GM18907 (cell line): ENCODE measurements around the gene UBALD1.
"Not testable (repeated sequence)": the region's sequence is repeated elsewhere in the genome, so short reads cannot be mapped to it uniquely, and the experiment has no call there.

Experiments used
- ATAC-seq: cut with Tn5 transposase; IDR thresholded peaks from one replicate; pipeline ENCODE4 v1.9.1; 2021; ENCODE audit warnings: mild to moderate bottlenecking, moderate library complexity; ENCODE audit not compliant: unreplicated experiment

The UBALD1 gene

GRCh38 chr16:4614571-4615383, at the start of gene UBALD1:
TSS of gene UBALD1 (minus strand) at chr16:4614888. CDS start at chr16:4614797, 91 bp downstream.
- ATAC-seq = peak; percentile 58

GRCh38 chr16:4663777-4664465, 49.2 kb upstream of the UBALD1 start:
- ATAC-seq = no peak

GRCh38 chr16:4663465-4663776, 48.7 kb upstream of the UBALD1 start:
- no peak for ATAC-seq

GRCh38 chr16:4661661-4662060, 47.0 kb upstream of the UBALD1 start:
- ATAC-seq = no peak

GRCh38 chr16:4660454-4661007, 45.8 kb upstream of the UBALD1 start:
- no peak for ATAC-seq

GRCh38 chr16:4659363-4660353, 45.0 kb upstream of the UBALD1 start:
- ATAC-seq = no peak

GRCh38 chr16:4656695-4657686, 42.3 kb upstream of the UBALD1 start:
- no peak for ATAC-seq

GRCh38 chr16:4656221-4656620, 41.5 kb upstream of the UBALD1 start:
- ATAC-seq = no peak

- ATAC-seq = no peak
Measured at GRCh38 chr16:4655801-4656200, 41.1 kb upstream of the UBALD1 start.

- ATAC-seq = no peak
Measured at GRCh38 chr16:4654964-4655590, 40.4 kb upstream of the UBALD1 start.

- no peak for ATAC-seq
Measured at GRCh38 chr16:4654011-4654963, 39.6 kb upstream of the UBALD1 start.

- ATAC-seq = no peak
Measured at GRCh38 chr16:4652561-4652960, 37.9 kb upstream of the UBALD1 start.

- peak; percentile 58 for ATAC-seq
Measured at GRCh38 chr16:4651827-4652226, 37.1 kb upstream of the UBALD1 start.

GRCh38 chr16:4650443-4651074, 35.9 kb upstream of the UBALD1 start:
- not testable (repeated sequence) for ATAC-seq

- ATAC-seq = no peak
Measured at GRCh38 chr16:4649744-4650442, 35.2 kb upstream of the UBALD1 start.

- no peak for ATAC-seq
Measured at GRCh38 chr16:4648917-4649316, 34.2 kb upstream of the UBALD1 start.

- ATAC-seq = no peak
Measured at GRCh38 chr16:4647644-4647980, 32.9 kb upstream of the UBALD1 start.
